Gastroesophageal sphincter (tissue), 3 donors: ENCODE measurements around the gene CCN5.

Experiments used
- EP300 ChIP-seq: sonication (generic); formaldehyde crosslinking; IDR thresholded peaks from one replicate; pipeline ENCODE4 v1.6.1; 2017; ENCODE audit warnings: antibody characterized with exemption, mild to moderate bottlenecking
- TF ChIP-seq, protein P1 (sequence below), 4 experiments: fragments of 200-600 bp in 2 of 4; fragments of 450-650 bp in 2 of 4; sonication (generic) in 1 of 4; IDR thresholded peaks; one replicate each; pipeline ENCODE4 v1.5.1; 2017 to 2019; ENCODE audit warnings: antibody characterized with exemption in 4 of 4, mild to moderate bottlenecking in 2 of 4, moderate library complexity in 2 of 4

DNA sequence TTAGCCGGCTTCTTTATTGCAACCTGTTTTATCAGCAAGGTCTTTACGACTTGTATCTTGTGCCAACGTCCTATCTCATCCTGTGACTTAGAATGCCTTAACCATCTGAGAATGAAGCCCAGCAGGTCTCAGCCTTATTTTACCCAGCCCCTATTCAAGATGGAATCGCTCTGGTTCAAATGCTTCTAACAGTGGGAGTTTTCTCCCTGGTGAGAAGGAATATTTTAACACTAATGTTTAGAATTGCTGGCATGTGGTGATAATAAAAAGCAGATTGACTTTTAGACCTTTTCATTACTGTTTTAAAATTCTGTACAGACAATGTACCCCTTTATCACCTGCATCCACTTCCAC, 20.6 kb downstream of the CCN5 start:
- TF ChIP-seq, protein P1, sequence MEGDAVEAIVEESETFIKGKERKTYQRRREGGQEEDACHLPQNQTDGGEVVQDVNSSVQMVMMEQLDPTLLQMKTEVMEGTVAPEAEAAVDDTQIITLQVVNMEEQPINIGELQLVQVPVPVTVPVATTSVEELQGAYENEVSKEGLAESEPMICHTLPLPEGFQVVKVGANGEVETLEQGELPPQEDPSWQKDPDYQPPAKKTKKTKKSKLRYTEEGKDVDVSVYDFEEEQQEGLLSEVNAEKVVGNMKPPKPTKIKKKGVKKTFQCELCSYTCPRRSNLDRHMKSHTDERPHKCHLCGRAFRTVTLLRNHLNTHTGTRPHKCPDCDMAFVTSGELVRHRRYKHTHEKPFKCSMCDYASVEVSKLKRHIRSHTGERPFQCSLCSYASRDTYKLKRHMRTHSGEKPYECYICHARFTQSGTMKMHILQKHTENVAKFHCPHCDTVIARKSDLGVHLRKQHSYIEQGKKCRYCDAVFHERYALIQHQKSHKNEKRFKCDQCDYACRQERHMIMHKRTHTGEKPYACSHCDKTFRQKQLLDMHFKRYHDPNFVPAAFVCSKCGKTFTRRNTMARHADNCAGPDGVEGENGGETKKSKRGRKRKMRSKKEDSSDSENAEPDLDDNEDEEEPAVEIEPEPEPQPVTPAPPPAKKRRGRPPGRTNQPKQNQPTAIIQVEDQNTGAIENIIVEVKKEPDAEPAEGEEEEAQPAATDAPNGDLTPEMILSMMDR (IDR thresholded peaks at IDR 0.05) = no peak
- TF ChIP-seq EP300 = no peak
